ENCODE results near the gene TTC22.

The TTC22 gene

DNA sequence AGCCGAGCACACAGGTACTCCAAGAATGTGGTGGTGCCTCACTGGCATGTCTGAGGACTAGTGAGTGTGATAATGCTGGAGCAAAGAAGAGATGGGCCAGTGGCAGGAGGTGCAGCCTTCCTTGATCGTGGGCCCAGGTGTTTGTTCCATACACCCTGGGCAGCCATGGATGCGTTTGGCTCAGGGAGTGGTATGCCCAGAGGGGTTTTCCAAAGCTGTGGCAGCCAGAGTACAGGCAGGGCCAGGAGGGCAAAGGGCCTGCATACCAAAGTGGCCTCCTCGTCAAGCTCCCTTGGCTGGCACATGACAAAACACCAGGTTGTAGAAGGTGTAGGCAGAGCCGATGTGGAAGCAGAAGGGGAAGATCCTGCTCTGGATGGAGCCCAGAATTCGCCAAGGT, 55.8 kb downstream of the TTC22 start:
- no peak for FAIRE-seq

- no peak for FAIRE-seq
These were observed 56.4 kb downstream of the TTC22 start for GRCh38 chr1:54744696-54745095.

DNA sequence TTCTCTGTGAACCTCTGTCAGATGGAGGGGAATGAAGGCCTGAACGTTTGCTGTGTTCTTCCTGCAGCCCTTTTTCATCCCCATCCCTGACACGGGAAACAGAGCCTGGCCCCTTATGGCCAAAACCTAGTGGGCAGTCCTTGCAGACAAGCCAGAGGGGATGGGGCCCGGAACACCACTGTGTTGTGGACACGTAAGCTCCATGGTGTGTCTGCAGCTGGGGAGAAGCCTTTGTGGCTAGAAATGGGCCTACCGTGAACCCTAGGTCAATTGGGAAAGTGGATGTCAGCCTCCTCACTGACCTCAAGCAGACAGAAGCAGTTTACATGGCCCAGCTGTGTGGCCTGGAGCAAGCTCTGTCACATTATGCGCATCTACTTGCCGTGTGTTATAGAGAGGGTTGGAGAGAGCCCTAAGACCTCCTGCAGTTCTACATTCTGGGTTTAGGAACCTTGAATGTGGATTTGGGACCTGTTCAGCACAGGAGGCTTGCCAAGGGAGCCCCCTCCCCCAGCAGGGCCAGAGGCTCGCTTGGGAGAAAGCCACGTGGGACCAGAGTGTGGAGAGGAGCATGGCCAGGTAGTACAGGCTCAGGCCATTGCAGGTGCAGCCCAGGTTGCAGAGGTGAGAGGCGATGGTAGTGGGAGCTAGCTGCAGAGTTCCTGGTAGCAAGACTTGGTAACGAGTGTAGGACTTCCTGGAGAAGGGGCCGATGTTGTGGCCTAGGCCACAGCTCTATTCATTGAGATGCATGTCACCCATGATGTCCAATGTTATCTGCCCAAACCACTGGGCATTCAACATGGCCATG, 57.5 kb downstream of the TTC22 start:
- no peak for FAIRE-seq

GRCh38 chr1:54742282-54742681, 58.8 kb downstream of the TTC22 start:
- no peak for FAIRE-seq

DNA sequence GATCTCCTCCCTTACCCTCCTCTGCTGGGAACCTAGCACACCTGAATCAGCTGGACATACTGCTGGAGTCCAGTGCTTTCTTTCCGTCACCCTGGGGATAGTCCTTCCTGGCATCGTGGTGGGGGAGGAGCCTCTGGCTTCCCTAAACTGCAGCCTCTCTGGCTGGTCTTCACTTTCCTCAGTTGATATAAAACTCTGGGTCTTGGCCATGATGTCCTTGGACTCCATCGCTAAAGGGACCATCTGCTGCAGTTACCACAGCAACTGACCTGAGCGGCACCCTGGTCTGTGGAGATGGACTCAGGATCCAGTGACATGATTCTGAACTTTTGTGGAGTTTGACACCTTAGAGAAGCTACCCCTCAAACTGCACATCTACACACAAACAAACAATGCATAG, 59.6 kb downstream of the TTC22 start:
- FAIRE-seq = no peak

DNA sequence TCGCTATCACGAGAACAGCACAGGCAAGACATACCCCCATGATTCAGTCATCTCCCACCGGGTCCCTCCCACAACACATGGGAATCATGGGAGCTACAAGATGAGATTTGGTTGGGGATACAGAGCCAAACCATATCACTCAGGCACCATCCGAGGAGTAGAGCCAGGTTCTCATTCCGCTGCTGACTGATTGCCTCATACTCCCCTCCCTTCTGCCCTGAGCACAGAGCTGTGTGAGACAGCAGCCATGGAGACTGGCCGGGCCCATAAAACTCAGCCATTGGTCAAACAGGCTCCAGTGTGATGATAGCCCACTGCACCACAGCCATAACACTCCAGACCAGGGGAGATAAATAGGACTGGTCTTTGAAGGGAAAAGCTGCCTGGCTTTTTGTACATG, 62.9 kb downstream of the TTC22 start:
- no peak for FAIRE-seq

DNA sequence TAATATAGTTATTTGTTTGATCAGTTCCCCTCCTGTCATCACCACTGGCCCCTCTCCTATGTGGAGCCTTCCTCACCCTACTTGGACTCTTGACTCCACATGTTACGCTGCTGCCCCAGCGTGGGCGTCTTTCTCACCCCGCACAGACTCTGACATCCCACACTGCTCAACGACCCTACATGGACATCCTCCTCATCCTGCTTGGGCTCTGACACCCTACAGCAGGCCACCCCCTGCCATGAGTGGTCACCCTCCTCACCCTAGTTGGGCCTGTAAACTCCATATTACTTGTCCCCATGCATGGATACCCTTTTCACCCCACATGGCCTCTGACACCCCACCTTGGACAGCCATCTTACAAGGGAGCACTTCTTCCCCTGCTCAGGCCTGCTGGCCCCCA, 64.4 kb downstream of the TTC22 start:
- no peak for FAIRE-seq
